HG02852 (cell line): ENCODE measurements around the gene PCDHGA6.
"Not testable (repeated sequence)": the region's sequence is repeated elsewhere in the genome, so short reads cannot be mapped to it uniquely, and the experiment has no call there.

Experiments
- ATAC-seq: cut with Tn5 transposase; IDR thresholded peaks from one replicate; pipeline ENCODE4 v1.9.1; 2021; ENCODE audit warnings: mild to moderate bottlenecking, moderate library complexity; ENCODE audit not compliant: unreplicated experiment

The PCDHGA6 gene

GRCh38 chr5:141373673-141374317, at the start of gene PCDHGA6:
TSS of gene PCDHGA6 (plus strand) at chr5:141373891. CDS start at chr5:141374084, 193 bp downstream.
- no peak for ATAC-seq

GRCh38 chr5:141326088-141326854, 47.4 kb upstream of the PCDHGA6 start:
- peak; percentile 80 for ATAC-seq

GRCh38 chr5:141328231-141328630, 45.5 kb upstream of the PCDHGA6 start:
- ATAC-seq, result no peak

GRCh38 chr5:141330299-141331080, 43.2 kb upstream of the PCDHGA6 start, which contains the start of gene PCDHGA1:
TSS of gene PCDHGA1 (plus strand) at chr5:141330514.
- ATAC-seq, result no peak

- ATAC-seq, result not testable (repeated sequence)
These were observed 41.1 kb upstream of the PCDHGA6 start for GRCh38 chr5:141332571-141332970.

GRCh38 chr5:141338538-141339306, 35.0 kb upstream of the PCDHGA6 start, which contains the start of gene PCDHGA2:
TSS of gene PCDHGA2 (plus strand) at chr5:141338760.
- ATAC-seq, result no peak

- not testable (repeated sequence) for ATAC-seq
These were observed 32.8 kb upstream of the PCDHGA6 start for GRCh38 chr5:141340781-141341354.

- no peak for ATAC-seq
These were observed 30.9 kb upstream of the PCDHGA6 start for GRCh38 chr5:141342773-141343172.

- no peak for ATAC-seq
These were observed 30.3 kb upstream of the PCDHGA6 start, which contains the start of gene PCDHGA3 for GRCh38 chr5:141343242-141343952. TSS of gene PCDHGA3 (plus strand) at chr5:141343829. CDS start at chr5:141344034, 205 bp downstream.

GRCh38 chr5:141343953-141344463, 29.7 kb upstream of the PCDHGA6 start:
- no peak for ATAC-seq

GRCh38 chr5:141345327-141345726, 28.4 kb upstream of the PCDHGA6 start:
- ATAC-seq, result no peak

GRCh38 chr5:141346017-141346416, 27.7 kb upstream of the PCDHGA6 start:
- ATAC-seq, result not testable (repeated sequence)

GRCh38 chr5:141349917-141350619, 23.6 kb upstream of the PCDHGA6 start, which contains the start of gene PCDHGB1:
TSS of gene PCDHGB1 (plus strand) at chr5:141350099. CDS start at chr5:141350261, 162 bp downstream.
- no peak for ATAC-seq

- no peak for ATAC-seq
These were observed 22.1 kb upstream of the PCDHGA6 start for GRCh38 chr5:141351591-141351990.

GRCh38 chr5:141354900-141355469, 18.7 kb upstream of the PCDHGA6 start, which contains the start of gene PCDHGA4:
TSS of gene PCDHGA4 (plus strand) at chr5:141355021. CDS start at chr5:141355108, 87 bp downstream.
- ATAC-seq, result no peak

- no peak for ATAC-seq
These were observed 18.1 kb upstream of the PCDHGA6 start for GRCh38 chr5:141355641-141356040.

- ATAC-seq, result no peak
These were observed 17.6 kb upstream of the PCDHGA6 start for GRCh38 chr5:141356133-141356532.

GRCh38 chr5:141356950-141357349, 16.7 kb upstream of the PCDHGA6 start:
- ATAC-seq, result no peak
